PC-3 (cell line): Measurements from ENCODE around the gene PHF21B.

Experiments
- EZH2 ChIP-seq: fragments of 300-600 bp; sonication (generic); IDR thresholded peaks from one replicate; pipeline ENCODE4 v1.6.1; 2017; ENCODE audit warnings: antibody characterized with exemption, mild to moderate bottlenecking, low read length; ENCODE audit not compliant: unreplicated experiment
- TF ChIP-seq, protein P1 (sequence below): fragments of 300-600 bp; sonication (generic); conservative IDR thresholded peaks from 2 replicates; pipeline ENCODE4 v1.5.1; 2017; ENCODE audit warnings: antibody characterized with exemption, low read depth, mild to moderate bottlenecking, low read length

DNA sequence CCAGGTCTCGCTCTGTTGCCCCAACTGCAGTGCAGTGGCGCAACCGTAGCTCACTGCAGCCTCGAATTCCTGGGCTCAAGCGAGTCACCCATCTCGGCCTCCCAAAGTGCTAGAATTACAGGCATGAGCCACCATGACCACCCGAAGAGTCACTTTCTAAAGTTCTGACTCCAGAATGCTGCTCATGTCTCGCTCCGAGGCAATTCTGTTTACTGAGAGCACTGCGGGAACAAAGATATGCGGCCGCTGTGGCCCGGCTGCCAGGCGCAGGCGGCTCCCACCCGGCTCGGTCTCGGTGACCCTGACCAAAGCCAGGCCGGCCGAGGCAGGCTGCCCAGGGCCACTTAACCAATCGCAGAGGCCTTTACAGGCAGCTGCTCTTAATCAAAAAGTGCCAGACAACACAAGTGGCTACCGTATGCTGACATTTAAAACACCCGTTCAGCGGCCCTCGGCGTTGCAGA, 78.7 kb downstream of the PHF21B start:
- TF ChIP-seq, protein P1, sequence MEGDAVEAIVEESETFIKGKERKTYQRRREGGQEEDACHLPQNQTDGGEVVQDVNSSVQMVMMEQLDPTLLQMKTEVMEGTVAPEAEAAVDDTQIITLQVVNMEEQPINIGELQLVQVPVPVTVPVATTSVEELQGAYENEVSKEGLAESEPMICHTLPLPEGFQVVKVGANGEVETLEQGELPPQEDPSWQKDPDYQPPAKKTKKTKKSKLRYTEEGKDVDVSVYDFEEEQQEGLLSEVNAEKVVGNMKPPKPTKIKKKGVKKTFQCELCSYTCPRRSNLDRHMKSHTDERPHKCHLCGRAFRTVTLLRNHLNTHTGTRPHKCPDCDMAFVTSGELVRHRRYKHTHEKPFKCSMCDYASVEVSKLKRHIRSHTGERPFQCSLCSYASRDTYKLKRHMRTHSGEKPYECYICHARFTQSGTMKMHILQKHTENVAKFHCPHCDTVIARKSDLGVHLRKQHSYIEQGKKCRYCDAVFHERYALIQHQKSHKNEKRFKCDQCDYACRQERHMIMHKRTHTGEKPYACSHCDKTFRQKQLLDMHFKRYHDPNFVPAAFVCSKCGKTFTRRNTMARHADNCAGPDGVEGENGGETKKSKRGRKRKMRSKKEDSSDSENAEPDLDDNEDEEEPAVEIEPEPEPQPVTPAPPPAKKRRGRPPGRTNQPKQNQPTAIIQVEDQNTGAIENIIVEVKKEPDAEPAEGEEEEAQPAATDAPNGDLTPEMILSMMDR = no peak
- TF ChIP-seq EZH2 = no peak
